Urothelium cell line (cell line): ENCODE results near the gene MYO1E.

ENCODE experiments used
- DNase-seq: peaks from one replicate; pipeline ENCODE4 v3.0.0; 2011; ENCODE audit warnings: low spot score, mixed read lengths
- FAIRE-seq: peaks from 2 replicates; lab custom pipeline; 2011; peaks lifted over from hg19 to GRCh38; lab: Jason Lieb, UNC

Gene MYO1E

GRCh38 chr15:59205839-59206622 is 166.6 kb downstream of the MYO1E start:
- DNase-seq (no peak), FAIRE-seq (no peak)

GRCh38 chr15:59203657-59204056 is 169.0 kb downstream of the MYO1E start:
- peak; percentile 74 for FAIRE-seq
- DNase-seq, result no peak

DNA sequence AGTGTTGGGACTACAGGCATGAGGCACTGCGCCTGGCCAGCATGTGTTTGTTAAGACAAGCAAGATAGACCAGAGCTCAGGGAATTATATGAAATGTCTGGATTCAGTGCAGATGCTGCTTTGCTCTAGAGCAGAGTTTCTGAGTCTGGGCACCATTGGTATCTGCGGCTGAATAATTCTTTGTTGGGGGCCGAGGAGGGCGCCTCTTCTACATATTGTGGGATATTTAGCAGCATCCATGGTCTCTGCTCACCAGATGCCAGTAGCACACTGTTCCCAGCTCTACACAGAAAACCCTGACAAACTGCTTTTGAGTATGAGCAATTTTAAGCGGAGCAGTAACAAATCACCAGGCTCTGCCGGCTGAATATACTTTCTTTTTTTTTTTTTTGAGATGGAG is 169.7 kb downstream of the MYO1E start:
- FAIRE-seq, result no peak
- no peak for DNase-seq

GRCh38 chr15:59200560-59200959 is 172.1 kb downstream of the MYO1E start:
- DNase-seq (no peak), FAIRE-seq (no peak)

GRCh38 chr15:59199626-59200465 is 172.8 kb downstream of the MYO1E start:
- FAIRE-seq, result peak; percentile 74
- peak; percentile 72 for DNase-seq

DNA sequence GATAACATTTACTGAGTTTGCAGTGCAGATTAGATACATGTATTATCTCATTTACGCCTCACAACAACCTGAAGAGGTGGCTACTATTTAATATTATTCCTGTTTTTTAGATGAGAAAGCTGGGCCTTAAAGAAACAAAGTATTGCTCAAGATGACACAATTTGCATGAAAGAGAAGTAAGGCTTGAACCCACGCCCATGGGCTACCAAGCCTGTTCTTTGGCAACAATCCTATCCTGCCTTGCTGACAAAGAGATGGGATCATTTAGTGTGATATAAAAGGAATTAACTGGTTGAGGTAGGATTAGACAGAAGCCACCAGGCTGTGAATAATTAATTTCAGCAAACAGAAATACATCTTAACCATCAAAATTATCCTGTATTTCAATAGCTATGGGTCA is 175.2 kb downstream of the MYO1E start:
- DNase-seq (no peak), FAIRE-seq (no peak)

GRCh38 chr15:59196416-59196815 is 176.3 kb downstream of the MYO1E start:
- DNase-seq (no peak), FAIRE-seq (no peak)

DNA sequence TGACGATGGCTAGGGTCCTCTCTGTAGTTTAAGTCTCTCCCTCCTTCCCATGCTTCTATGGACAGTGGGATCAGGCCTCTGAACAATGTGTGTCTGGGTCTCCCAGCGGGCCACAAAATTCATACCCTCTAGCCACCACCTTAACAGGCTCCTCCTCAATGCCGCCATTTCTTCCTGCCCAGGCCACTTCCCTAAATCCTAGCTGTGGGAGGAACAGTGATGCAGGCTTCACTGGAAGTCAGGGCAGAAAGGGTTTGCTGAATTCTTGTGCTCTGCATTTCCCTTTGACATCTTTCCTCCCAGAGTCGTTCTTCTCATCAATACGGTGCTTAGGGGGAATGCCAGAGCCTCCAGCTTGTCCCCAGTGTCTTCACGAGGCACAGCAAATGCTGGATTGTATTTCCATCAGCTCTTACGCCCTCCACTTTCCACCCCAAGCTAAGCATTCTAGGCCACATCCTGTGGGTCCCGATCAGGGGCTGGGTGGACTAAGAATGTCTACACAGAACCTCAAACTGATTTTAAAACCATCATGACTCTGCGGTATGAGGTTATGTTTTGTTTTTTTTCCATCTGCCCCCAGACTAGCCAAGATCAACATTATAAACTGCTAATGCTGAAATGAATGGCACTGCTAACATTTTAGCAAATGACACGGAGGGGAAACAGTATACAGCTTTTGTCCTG is 177.9 kb downstream of the MYO1E start:
- no peak for DNase-seq
- FAIRE-seq, result no peak

DNA sequence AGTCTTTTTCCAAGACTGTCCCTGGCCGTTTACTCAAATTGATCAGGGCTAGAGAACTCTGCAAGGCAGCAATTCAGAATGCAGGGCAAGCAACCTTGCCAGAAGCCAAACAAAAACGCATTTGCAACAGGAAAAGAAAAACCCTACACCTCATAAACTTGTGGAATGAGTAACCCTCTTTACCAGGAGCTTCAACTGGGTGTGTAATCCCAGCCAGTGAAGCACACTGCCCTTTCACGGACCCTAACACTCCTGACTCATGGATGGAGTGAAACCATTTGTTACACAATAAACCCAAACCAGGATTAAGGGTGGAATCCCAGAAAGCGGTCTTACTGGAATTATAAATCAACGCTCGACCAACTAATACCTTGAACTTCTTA is 180.8 kb downstream of the MYO1E start:
- FAIRE-seq, result no peak
- peak; percentile 87 for DNase-seq

GRCh38 chr15:59190291-59190690 is 182.4 kb downstream of the MYO1E start:
- no peak for FAIRE-seq
- no peak for DNase-seq

DNA sequence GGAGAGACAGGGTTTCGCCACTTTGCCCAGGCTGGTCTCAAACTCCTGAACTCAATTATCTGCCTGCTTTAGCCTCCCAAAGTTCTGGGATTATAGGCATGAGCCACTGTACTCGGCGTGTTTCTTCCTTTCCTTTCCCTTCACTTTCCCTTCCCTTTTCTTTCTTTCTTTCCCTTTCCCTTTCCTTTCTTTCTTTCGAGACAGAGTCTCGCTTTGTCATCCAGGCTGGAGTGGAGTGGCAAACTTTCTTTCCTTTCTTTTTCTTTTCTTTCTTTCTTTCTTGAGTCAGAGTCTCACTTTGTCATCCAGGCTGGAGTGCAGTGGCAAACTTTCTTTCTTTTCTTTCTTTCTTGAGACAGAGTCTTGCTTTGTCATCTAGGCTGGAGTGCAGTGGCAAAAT is 183.4 kb downstream of the MYO1E start:
- no peak for FAIRE-seq
- DNase-seq, result no peak

DNA sequence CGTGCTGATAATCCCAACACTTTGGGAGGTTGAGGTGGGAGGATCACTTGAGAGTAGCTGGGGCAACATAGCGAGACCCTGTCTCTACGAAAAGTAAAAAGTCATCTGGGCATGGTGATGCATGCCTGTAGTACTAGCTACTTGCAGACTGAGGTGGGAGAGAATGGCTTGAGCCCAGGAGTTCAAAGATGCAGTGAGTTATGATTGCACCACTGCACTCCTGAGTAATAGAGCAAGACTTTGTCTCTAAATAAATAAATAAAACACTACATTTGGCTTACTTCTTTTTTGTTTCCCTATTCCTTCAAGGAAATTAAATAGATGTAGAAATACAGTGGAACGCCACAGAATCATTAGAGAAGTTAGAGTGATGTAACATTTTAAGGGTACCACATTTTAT is 186.2 kb downstream of the MYO1E start:
- FAIRE-seq, result no peak

GRCh38 chr15:59185725-59186124 is 186.9 kb downstream of the MYO1E start:
- no peak for FAIRE-seq

More for the DNA sequence above, 186.2 kb downstream of the MYO1E start:
- DNase-seq, result no peak

GRCh38 chr15:59180945-59181600 is 191.6 kb downstream of the MYO1E start:
- DNase-seq, result no peak
- no peak for FAIRE-seq

More at GRCh38 chr15:59185725-59186124, 186.9 kb downstream of the MYO1E start:
- DNase-seq, result no peak

DNA sequence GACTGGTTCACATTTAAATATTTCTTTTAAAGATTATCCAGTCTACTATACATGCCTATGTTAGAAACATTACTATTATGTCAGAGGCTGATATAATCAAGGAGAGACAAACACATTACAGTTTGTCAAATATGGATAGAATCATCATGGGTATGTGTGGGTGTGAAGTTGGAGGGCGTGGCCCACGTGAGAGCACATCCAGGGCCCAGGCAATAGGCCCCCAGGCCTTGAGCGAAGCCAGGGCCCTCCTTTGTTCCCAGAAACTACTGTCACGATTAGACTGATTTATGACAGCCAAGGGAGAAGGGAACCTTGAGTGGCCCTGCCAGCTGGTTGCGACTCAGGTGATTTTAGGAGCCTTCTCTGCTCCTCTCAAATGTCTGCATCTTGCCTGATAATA is 193.0 kb downstream of the MYO1E start:
- no peak for FAIRE-seq
- DNase-seq, result no peak

DNA sequence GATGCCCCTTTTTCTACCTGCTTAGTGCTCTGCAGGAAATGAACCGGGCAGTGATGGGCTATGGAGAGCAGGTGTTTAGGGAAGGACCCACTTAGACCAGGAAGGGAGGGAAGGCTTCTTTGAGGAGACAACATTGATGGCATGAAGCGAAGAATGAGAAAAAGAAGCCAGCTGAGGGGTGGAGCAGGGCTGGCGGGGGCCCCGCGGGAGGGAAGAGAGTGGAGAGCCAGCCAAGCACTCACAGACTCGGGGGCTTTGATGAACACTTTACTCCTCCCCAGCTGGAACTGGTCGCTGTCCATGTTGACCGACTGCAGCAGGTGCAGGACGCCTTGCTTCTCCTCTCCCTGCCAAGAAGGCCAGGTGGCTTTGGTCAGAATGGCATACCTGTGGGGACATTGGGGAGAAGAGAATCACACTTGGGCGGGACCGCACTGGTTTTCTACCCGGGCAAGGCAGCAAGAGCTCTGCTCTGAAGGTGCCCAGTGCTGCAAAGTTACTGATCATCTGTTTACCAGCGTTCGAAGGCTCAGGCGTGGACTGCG is 194.4 kb downstream of the MYO1E start:
- FAIRE-seq (no peak), DNase-seq (no peak)

- no peak for DNase-seq
Measured at GRCh38 chr15:59177317-59177660, 195.4 kb downstream of the MYO1E start.

GRCh38 chr15:59176653-59177316 is 195.9 kb downstream of the MYO1E start:
- FAIRE-seq, result no peak
- DNase-seq, result no peak

More at GRCh38 chr15:59177317-59177660, 195.4 kb downstream of the MYO1E start:
- FAIRE-seq, result no peak

DNA sequence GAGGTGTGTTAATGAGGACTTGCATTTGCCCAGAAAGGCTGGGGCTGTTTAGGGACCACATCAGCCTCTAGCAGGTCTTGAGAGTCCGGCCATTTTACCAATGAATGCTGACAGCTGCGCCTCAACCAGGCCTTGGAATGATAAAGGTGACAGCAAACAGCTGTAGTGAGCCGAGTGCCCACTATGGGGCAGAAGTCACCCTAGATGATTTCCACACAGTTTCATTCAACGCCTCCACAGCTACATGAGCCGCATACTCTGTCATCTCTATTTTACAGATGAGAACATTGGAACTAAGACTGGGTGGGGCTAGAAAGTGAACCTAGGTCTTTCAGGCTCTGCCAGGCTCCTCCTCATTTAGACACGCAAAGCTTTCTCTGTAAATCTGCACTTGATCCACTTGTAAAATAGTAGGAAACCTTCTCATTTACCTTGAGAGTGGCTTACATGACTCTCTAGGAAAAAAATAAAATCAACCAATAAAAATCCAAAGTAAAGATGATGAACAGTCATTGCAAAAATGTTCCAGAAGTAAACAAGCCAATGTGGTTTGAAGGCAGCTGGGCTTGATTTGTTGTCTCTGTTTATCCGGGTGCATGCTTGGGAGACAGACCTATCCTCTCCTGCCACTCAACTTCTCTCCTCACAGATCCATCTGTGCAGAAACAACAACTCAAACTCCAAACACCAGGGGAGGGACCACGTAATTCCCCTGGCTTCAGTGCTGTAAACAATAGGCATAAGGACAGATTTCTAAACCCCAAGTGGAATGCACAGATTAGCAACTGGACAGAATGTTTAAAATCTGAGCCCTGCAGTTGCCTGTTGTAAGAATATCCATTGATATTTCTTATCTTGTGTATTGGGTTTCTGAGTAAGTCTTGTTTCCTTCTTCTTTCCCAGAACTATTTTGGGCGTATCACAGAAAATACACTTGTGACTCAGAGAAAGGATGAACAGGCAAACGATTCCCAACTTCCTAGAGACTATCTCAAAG is 197.5 kb downstream of the MYO1E start:
- FAIRE-seq (peak; percentile 48), DNase-seq (peak; percentile 79)
